ENCODE measurements around the gene SERTM1.

SERTM1 gene

GRCh38 chr13:36713887-36714286 lies 40.1 kb downstream of the SERTM1 start:
- no peaks in the 10 kb centered on the region for H3K36me3 ChIP-seq (ENCODE audit: insufficient read depth, low read length)
- H3K4me3 ChIP-seq (ENCODE audit: low read length): no peak overlapping the region
- no peaks in the 10 kb centered on the region for H3K9me3 ChIP-seq (replicated peaks; ENCODE audit: low read length)
- H3K27me3 ChIP-seq (ENCODE audit: control insufficient read depth, insufficient read depth, low read length): peaks cover 30% of the 10 kb centered on the region
- H3K9ac ChIP-seq (ENCODE audit: low read depth, low read length): no peak overlapping the region
- H3K4me1 ChIP-seq (ENCODE audit: control insufficient read depth, insufficient read depth, low read length): no peaks in the 10 kb centered on the region
- H3K4me2 ChIP-seq (ENCODE audit: low read length): no peak overlapping the region

- peaks cover 34% of the 10 kb centered on the region for H3K27me3 ChIP-seq (ENCODE audit: control insufficient read depth, insufficient read depth, low read length)
- H3K4me1 ChIP-seq (ENCODE audit: control insufficient read depth, insufficient read depth, low read length): no peaks in the 10 kb centered on the region
- H3K4me3 ChIP-seq (ENCODE audit: low read length): no peak overlapping the region
- H3K9ac ChIP-seq (ENCODE audit: low read depth, low read length): no peak overlapping the region
- H3K36me3 ChIP-seq (ENCODE audit: insufficient read depth, low read length): no peaks in the 10 kb centered on the region
- no peaks in the 10 kb centered on the region for H3K9me3 ChIP-seq (replicated peaks; ENCODE audit: low read length)
- no peak overlapping the region for H3K4me2 ChIP-seq (ENCODE audit: low read length)
Observed at GRCh38 chr13:36715841-36716240, 42.0 kb downstream of the SERTM1 start.

- Histone ChIP-seq H3K27me3 (ENCODE audit: control insufficient read depth, insufficient read depth, low read length) (peaks cover 34% of the 10 kb centered on the region), H3K9ac (ENCODE audit: low read depth, low read length) (no peak overlapping the region), H3K4me1 (ENCODE audit: control insufficient read depth, insufficient read depth, low read length) (no peaks in the 10 kb centered on the region), H3K4me2 (ENCODE audit: low read length) (no peak overlapping the region), H3K36me3 (ENCODE audit: insufficient read depth, low read length) (no peaks in the 10 kb centered on the region), H3K9me3 (replicated peaks; ENCODE audit: low read length) (no peaks in the 10 kb centered on the region), H3K4me3 (ENCODE audit: low read length) (no peak overlapping the region)
Observed at GRCh38 chr13:36717017-36717416, 43.2 kb downstream of the SERTM1 start.

- H3K9me3 ChIP-seq (replicated peaks; ENCODE audit: low read length): no peaks in the 10 kb centered on the region
- no peak overlapping the region for H3K4me3 ChIP-seq (ENCODE audit: low read length)
- no peak overlapping the region for H3K9ac ChIP-seq (ENCODE audit: low read depth, low read length)
- H3K4me2 ChIP-seq (ENCODE audit: low read length): no peak overlapping the region
- H3K36me3 ChIP-seq (ENCODE audit: insufficient read depth, low read length): no peaks in the 10 kb centered on the region
- H3K27me3 ChIP-seq (ENCODE audit: control insufficient read depth, insufficient read depth, low read length): peaks cover 41% of the 10 kb centered on the region
- H3K4me1 ChIP-seq (ENCODE audit: control insufficient read depth, insufficient read depth, low read length): no peaks in the 10 kb centered on the region
Observed at GRCh38 chr13:36717966-36718545, 44.2 kb downstream of the SERTM1 start.

- no peak overlapping the region for H3K4me3 ChIP-seq (ENCODE audit: low read length)
- no peak overlapping the region for H3K9ac ChIP-seq (ENCODE audit: low read depth, low read length)
- peaks cover 41% of the 10 kb centered on the region for H3K27me3 ChIP-seq (ENCODE audit: control insufficient read depth, insufficient read depth, low read length)
- no peak overlapping the region for H3K4me2 ChIP-seq (ENCODE audit: low read length)
- H3K36me3 ChIP-seq (ENCODE audit: insufficient read depth, low read length): no peaks in the 10 kb centered on the region
- H3K9me3 ChIP-seq (replicated peaks; ENCODE audit: low read length): no peaks in the 10 kb centered on the region
- no peaks in the 10 kb centered on the region for H3K4me1 ChIP-seq (ENCODE audit: control insufficient read depth, insufficient read depth, low read length)
Observed at GRCh38 chr13:36718686-36719085, 44.9 kb downstream of the SERTM1 start.

GRCh38 chr13:36724141-36724540 lies 50.3 kb downstream of the SERTM1 start:
- H3K4me1 ChIP-seq (ENCODE audit: control insufficient read depth, insufficient read depth, low read length): no peaks in the 10 kb centered on the region
- no peak overlapping the region for H3K4me2 ChIP-seq (ENCODE audit: low read length)
- H3K9ac ChIP-seq (ENCODE audit: low read depth, low read length): no peak overlapping the region
- no peaks in the 10 kb centered on the region for H3K36me3 ChIP-seq (ENCODE audit: insufficient read depth, low read length)
- peaks cover 19% of the 10 kb centered on the region for H3K27me3 ChIP-seq (ENCODE audit: control insufficient read depth, insufficient read depth, low read length)
- H3K4me3 ChIP-seq (ENCODE audit: low read length): no peak overlapping the region
- no peaks in the 10 kb centered on the region for H3K9me3 ChIP-seq (replicated peaks; ENCODE audit: low read length)

GRCh38 chr13:36725936-36726335 lies 52.1 kb downstream of the SERTM1 start:
- Histone ChIP-seq H3K4me2 (ENCODE audit: low read length) (no peak overlapping the region), H3K4me3 (ENCODE audit: low read length) (no peak overlapping the region), H3K36me3 (ENCODE audit: insufficient read depth, low read length) (no peaks in the 10 kb centered on the region), H3K9ac (ENCODE audit: low read depth, low read length) (no peak overlapping the region), H3K9me3 (replicated peaks; ENCODE audit: low read length) (no peaks in the 10 kb centered on the region), H3K4me1 (ENCODE audit: control insufficient read depth, insufficient read depth, low read length) (no peaks in the 10 kb centered on the region), H3K27me3 (ENCODE audit: control insufficient read depth, insufficient read depth, low read length) (peaks cover 15% of the 10 kb centered on the region)

- Histone ChIP-seq H3K36me3 (ENCODE audit: insufficient read depth, low read length) (no peaks in the 10 kb centered on the region), H3K4me3 (ENCODE audit: low read length) (no peak overlapping the region), H3K4me2 (ENCODE audit: low read length) (no peak overlapping the region), H3K27me3 (ENCODE audit: control insufficient read depth, insufficient read depth, low read length) (peaks cover 9% of the 10 kb centered on the region), H3K4me1 (ENCODE audit: control insufficient read depth, insufficient read depth, low read length) (no peaks in the 10 kb centered on the region), H3K9me3 (replicated peaks; ENCODE audit: low read length) (no peaks in the 10 kb centered on the region), H3K9ac (ENCODE audit: low read depth, low read length) (no peak overlapping the region)
Observed at GRCh38 chr13:36728006-36728405, 54.2 kb downstream of the SERTM1 start.

GRCh38 chr13:36736119-36736726 lies 62.4 kb downstream of the SERTM1 start:
- no peaks in the 10 kb centered on the region for H3K9me3 ChIP-seq (replicated peaks; ENCODE audit: low read length)

GRCh38 chr13:36737524-36738083 lies 63.8 kb downstream of the SERTM1 start:
- peaks cover 6% of the 10 kb centered on the region for H3K27me3 ChIP-seq (ENCODE audit: control insufficient read depth, insufficient read depth, low read length)
- H3K9me3 ChIP-seq (replicated peaks; ENCODE audit: low read length): no peaks in the 10 kb centered on the region
- no peaks in the 10 kb centered on the region for H3K4me1 ChIP-seq (ENCODE audit: control insufficient read depth, insufficient read depth, low read length)

More at GRCh38 chr13:36736119-36736726, 62.4 kb downstream of the SERTM1 start:
- Histone ChIP-seq H3K4me3 (ENCODE audit: low read length) (no peak overlapping the region), H3K4me2 (ENCODE audit: low read length) (no peak overlapping the region), H3K4me1 (ENCODE audit: control insufficient read depth, insufficient read depth, low read length) (no peaks in the 10 kb centered on the region), H3K36me3 (ENCODE audit: insufficient read depth, low read length) (no peaks in the 10 kb centered on the region), H3K27me3 (ENCODE audit: control insufficient read depth, insufficient read depth, low read length) (peaks cover 6% of the 10 kb centered on the region), H3K9ac (ENCODE audit: low read depth, low read length) (no peak overlapping the region)

GRCh38 chr13:36745436-36745835 lies 71.6 kb downstream of the SERTM1 start:
- Histone ChIP-seq H3K9ac (ENCODE audit: low read depth, low read length) (no peak overlapping the region), H3K4me1 (ENCODE audit: control insufficient read depth, insufficient read depth, low read length) (no peaks in the 10 kb centered on the region), H3K36me3 (ENCODE audit: insufficient read depth, low read length) (no peaks in the 10 kb centered on the region), H3K27me3 (ENCODE audit: control insufficient read depth, insufficient read depth, low read length) (peaks cover 4% of the 10 kb centered on the region), H3K9me3 (replicated peaks; ENCODE audit: low read length) (no peaks in the 10 kb centered on the region), H3K4me2 (ENCODE audit: low read length) (no peak overlapping the region), H3K4me3 (ENCODE audit: low read length) (no peak overlapping the region)

More at GRCh38 chr13:36737524-36738083, 63.8 kb downstream of the SERTM1 start:
- no peak overlapping the region for H3K4me2 ChIP-seq (ENCODE audit: low read length)
- H3K36me3 ChIP-seq (ENCODE audit: insufficient read depth, low read length): no peaks in the 10 kb centered on the region
- H3K4me3 ChIP-seq (ENCODE audit: low read length): no peak overlapping the region
- H3K9ac ChIP-seq (ENCODE audit: low read depth, low read length): no peak overlapping the region

- Histone ChIP-seq H3K4me2 (ENCODE audit: low read length) (no peak overlapping the region), H3K27me3 (ENCODE audit: control insufficient read depth, insufficient read depth, low read length) (peaks cover 4% of the 10 kb centered on the region), H3K4me3 (ENCODE audit: low read length) (no peak overlapping the region), H3K9me3 (replicated peaks; ENCODE audit: low read length) (no peaks in the 10 kb centered on the region), H3K36me3 (ENCODE audit: insufficient read depth, low read length) (no peaks in the 10 kb centered on the region), H3K4me1 (ENCODE audit: control insufficient read depth, insufficient read depth, low read length) (no peaks in the 10 kb centered on the region), H3K9ac (ENCODE audit: low read depth, low read length) (no peak overlapping the region)
Observed at GRCh38 chr13:36746051-36746450, 72.2 kb downstream of the SERTM1 start.

Data from skeletal muscle satellite cell (primary cell).